Measurements from ENCODE around the gene GNS.
"Not testable (repeated sequence)": the region's sequence is repeated elsewhere in the genome, so short reads cannot be mapped to it uniquely, and the experiment has no call there.

GNS gene

DNA sequence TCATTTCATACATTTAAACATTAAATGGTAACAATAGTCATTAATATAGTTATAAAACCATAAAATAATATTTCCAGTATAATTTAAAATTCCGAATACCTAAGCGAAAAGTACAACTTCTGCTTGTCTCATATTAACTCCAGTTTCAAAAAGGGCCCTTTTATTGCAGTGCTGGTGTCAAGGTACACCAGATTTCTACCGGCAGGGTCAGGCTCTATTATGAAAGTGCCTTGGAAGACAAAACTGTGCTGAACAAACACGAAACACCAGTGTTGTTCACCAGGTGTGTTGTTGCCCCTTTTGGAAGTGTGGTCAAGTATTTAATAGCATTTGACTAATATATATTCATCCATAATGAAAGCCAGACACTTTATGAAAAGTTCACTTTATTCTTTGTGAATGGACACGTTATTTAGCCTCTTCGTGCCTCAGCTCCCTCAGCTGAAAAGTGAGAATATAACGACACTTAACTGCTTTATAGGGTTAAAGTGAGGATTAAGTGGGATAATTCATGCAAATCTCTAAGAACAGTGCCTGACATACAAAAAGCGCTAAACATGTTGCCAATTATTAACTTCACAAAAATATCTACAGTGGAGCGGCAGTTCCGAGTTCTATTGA lies 20.3 kb upstream of the GNS start:
- DNase-seq = no peak

DNA sequence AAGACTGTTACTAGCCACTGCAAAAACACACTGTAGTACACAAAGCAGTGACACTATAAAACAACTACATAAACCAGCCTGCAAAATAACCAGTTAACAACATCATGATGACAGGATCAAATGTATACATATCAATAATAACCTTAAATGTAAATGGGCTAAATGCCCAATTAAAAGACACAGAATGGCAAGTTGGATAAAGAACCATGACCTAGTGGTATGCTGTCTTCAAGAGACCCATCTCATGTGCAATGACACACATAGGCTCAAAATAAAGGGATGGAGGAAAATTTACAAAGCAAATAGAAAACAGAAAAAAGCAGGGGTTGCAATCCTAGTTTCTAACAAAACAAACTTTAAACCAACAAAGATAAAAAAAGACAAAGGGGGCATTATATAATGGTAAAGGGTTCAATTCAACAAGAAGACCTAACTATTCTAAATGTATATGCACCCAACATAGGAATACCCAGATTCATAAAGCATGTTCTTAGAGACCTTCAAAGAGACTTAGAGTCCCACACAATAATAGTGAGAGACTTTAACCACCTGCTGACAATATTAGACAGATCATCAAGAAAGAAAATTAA lies 16.0 kb upstream of the GNS start:
- not testable (repeated sequence) for DNase-seq

DNA sequence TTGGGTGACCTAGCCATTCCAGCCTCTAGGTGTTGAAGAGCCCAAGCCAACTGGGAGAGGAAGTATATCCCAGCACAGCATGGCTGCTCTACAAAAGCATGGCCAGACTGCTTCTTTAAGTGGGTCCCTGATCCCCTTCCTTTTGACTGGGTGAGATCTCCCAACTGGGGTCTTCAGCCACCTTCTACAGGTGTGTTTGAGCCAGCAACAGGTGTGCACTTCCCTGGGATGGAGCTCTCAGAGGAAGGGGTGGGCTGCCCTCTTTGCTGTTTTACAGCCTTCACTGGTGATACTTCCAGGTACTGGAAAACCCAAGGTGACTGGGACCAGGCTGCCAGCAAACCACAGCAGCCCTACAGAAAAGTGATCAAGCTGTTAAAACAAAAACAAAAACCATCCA lies 14.2 kb upstream of the GNS start:
- no peak for DNase-seq

DNA sequence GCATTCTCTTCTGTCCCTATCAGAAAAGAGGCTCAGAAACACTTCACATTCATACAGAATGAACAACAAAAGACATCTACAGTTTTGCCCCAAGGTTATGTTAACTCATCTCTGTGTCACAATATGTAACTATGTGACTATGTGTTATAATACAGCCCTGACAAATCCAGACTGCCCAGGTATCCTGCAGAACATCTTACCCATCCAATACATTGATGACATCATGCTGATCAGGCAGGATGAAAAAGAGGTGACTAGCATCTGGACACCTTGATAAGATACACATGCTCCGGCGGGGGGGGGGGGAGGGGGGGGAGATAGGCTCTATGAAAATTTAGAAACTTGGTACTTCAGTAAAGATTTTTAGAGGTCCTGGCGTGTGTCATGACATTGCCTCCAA lies 8.3 kb upstream of the GNS start:
- no peak for DNase-seq

DNA sequence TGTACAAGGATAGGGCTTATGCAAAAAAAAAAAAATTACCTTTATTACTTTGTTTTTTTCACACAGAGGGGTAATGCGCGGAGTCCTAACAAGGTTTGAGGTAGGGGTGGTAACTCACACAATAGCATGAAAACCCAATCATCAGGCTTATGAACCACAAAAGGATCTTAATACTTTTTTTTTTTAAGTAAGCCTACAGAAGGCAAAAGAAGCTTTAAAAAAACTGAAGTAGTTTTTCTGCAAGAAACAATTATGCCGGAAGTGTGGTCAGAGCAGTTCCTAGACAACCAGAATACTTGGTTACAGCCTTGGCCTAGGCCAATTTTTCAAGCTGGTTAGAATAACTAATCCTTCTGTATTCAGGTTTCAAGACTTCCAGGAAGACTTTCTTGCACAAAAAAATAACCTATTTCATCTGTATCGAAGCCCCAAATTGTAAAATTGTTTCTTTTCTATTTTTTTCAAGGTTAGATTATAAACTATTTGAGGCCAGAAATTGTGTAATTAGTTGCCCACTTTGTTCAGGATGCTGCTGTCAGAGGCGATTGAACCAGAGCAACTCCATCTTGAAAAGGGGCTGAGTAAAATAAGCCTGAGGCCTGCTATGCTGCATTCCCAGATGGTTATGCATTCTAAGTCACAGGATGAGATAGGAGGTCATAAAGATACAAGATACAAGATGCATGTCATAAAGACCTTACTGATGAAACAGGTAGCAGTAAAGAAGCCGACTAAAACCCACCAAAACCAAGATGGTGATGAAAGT lies 1.8 kb upstream of the GNS start:
- DNase-seq = no peak

DNA sequence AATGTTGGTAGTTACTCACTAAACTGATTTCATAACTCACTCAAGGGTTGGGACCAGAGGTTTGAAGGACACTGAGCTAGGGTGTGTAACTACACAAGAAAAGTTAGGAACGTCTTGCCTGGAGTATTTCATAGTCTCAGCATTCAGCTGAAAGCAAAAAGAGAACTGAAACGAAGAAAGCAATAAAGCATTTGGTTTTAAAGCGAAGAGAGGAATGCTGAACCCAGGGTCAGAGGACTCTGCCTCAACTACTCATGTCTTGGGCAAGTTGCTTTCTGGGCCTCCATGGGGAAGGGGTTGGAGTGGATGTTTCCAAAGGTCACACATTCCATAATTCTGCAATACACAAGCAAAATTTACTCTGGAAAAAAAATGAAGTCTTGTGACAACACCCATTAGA lies 1.4 kb downstream of the GNS start:
- no peak for DNase-seq

DNA sequence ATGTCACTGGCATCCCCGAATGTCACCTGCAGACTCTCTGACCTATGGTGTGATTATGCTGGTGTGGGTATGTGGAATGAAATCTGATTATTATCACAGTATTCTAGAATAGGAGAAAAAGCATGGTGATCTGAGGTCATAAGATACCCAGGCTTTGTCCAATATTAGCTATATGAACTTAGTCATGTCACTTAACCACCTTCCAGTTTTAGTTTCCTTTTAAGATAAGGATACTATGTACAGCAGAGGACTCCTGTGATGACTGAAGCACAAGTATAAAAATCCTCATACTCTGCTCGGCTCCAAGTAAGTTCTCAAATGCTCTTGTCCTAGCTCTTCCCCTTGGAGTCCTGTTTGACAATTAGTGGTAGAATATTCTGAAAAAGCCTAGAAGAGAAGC lies 2.8 kb downstream of the GNS start:
- DNase-seq = no peak

DNA sequence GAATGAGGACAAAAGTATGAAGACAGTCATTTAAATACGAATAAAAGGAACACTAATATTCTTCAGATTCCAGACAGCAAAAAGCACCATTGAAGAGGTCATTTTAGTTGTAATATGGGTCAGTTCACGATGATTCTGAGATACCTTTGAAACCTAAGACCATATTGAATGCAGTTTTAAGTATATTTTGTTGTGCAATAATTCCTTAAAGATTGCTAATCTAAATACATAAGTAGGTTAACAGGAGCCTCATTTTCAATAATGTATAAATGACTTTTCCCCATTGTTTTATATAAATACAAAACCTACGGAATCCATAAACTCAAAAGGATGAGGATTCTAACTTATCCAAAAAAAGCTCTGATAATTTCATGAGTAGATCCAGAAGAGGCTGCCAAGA lies 5.8 kb downstream of the GNS start:
- DNase-seq = no peak

DNA sequence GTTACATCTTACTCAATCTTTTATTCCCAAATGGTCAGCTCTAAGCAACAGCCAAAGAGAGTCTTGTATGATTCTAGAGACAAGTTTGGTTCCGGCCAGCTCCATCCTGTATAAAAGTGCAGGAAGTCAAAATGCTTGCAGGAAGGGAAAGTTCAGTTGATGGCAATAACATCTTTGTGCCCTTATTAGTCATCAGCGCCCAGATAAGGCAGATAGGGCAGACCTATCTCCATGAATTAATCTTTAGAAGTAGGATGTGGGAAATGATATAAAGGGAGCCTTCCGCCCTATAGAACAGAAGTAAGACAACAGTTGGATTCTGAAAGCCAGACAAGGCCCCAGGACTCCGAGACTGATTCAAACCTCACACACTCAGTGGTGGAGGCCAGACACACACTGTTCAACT lies 6.4 kb downstream of the GNS start:
- DNase-seq = no peak

DNA sequence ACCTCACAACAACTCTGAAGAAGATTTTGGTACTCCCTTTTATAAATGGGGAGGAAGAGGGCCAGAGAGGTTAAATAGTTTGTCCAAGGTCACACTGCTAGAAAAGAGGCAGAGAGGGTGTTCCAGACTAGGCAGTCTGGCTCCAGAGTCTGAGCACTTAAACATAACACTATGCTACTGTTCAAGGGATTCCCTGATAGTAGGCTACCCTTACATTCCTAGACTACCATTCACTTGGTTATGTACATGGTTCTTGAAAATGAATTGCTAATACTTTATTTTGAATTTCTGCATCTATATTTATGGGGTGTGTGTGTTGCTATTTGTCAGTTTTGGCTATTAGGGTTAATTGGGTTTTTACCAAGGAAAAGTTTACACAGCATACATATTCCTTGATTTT lies 7.2 kb downstream of the GNS start:
- DNase-seq = no peak

DNA sequence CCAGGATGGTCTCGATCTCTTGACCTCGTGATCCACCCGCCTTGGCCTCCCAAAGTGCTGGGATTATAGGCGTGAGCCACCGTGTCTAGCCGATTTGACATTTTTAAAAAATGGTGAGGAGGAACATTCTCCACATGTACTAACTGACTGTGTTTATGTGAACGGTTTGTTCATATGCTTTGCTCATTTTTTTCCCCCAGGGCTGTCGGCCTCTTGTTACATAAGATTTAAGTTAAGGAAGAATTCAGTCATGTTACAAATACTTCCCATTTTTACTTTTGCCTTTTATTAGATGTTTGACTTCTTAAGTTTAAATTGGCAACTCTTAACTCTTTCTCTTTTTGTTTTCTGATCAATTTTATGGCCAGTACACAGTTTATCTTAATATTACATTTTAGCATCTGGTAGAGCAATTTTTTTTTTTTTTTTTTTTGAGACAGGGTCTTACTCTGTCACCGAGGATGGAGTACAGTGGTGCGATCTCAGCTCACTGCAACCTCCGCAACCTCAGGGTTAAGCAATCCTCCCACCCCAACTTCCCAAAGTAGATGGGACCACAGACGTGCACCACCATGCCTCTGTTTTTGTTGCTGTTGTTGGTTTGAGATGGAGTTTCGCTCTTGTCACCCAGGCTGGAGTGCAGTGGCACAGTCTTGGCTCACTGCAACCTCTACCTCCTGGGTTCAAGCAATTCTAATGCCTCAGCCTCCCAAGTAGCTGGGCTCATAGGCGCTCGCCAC lies 9.6 kb downstream of the GNS start:
- no peak for DNase-seq

DNA sequence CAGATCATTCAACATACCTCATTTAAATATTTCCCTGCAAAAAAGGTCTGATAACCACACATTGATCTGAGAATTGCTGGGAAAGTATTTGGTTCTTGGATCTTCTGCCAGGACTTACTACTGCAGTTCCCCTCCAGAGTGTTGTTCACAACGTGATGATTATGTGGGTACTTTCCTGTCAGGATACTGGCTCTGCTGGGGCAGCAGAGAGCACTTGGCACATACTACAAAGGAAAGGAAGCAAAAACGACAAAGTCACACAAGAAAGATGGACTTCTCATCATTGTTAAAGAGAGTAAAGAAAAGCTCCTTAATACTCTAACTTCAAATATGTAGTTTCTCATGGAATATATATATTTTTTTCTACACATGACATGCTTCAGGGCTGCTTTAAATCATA lies 11.5 kb downstream of the GNS start:
- no peak for DNase-seq

DNA sequence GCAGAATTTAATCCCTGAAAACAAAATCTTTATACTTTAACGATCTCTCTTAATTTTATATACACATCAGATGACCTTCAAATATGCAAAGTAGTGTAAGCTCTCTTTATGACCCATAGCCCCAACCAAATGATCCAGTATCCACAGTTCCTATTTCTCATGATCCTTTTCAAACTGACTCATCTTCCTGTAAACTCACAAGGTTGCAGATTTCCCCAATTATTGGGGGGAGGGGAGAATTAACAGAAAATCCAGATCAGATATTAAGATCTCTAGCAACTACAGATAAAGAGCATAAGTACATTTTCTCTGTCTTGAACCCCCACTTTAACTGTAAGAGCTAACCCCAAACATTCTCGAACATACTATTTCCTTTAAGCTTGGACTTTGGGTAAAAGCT lies 12.5 kb downstream of the GNS start:
- DNase-seq = no peak

DNA sequence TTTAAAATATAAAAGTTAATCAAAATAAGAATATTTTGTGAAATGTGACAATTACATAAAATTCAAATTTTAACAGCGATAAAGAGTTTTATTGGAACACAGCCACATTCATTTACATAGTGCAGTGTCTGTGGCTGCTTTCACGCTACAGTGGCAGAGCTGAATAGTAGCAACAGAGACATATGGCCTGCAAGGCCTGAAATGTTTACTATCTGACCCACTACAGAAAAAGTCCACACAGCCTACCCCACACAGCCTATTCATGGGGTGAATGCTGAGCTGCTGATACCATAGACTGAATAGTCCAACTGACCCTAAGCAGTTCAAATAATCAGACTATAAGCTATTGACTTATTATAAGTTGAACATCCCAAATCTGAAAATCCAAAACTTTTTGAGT lies 13.2 kb downstream of the GNS start:
- no peak for DNase-seq

DNA sequence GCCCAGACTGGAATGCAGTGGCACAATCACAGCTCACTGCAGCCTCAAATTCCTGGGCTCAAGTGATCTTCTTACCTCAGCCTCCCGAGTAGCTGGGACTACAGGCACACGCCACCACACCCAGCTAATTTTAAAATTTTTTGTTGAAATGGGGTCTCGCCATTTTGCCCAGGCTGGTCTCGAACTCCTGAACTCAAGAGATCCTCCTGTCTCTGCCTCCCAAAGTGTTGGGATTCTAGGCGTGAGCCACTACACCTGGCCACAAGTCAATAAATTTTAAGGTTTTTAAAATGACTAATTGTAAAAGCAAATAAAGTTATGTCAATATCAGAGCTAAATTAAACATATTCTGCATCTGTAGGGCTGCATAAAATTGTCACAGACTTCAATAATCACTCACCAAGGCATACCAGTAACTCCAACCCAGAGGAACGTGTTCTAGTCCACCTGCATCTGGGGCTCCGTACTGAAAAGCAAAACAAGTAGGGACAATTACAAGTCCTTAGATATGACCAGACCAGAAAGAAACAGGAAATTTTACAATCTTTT lies 13.9 kb downstream of the GNS start:
- no peak for DNase-seq

DNA sequence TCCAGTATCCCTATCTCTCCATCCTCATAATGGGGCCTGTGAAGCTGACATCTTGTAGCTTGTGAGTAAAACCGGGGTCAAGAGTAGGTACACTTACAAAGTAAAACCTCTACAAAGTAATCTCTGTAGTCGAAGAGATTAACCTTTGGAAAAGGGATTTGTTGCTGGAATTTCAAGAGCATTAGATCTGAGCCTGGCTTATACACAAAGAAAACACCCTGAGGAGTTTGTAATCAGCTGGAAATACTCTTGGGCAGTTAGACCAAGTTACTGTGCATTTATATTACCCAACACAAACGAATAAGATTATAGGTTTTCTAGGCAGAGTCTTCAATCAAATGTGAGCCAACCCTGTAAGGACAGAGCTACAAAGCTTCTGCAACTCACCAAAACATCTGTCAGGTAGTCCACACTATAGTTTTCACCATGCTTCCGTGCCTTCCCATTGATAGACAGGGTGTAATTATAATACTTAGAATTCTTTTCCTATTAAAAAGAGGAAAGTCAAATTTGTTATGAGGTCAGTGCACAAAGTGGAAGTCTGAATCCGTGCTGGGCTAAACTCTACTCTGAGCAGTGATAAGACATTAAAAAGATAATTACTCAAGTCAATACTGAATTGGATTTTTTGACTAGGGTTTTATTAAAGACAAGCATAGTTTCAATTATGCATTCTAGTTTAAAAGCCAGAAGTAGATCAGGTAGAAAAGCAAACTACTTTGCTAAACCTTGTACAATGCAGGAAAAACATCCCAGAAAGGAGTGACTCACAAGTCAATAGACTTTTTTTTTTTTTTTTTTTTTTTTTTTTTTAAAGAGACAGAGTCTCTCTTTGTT lies 14.6 kb downstream of the GNS start:
- no peak for DNase-seq

DNA sequence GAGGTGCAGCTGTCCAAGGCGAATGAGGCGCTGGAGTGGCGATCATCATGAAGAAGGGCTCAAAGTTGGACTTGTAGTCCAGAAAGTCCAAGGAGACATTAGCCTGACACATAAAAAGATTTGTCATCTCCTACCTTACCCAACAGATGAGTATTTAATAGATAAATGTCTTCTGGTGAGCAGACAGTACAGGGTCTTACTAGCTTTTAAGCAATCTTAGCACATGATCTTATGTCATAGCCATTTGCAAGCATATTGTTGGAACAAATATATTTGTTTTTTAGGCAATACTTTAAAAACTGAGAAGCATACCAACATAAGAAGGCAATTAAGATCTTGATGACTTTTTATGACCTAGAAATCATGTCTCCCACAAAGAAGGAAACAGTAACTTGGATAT lies 16.0 kb downstream of the GNS start:
- no peak for DNase-seq

DNA sequence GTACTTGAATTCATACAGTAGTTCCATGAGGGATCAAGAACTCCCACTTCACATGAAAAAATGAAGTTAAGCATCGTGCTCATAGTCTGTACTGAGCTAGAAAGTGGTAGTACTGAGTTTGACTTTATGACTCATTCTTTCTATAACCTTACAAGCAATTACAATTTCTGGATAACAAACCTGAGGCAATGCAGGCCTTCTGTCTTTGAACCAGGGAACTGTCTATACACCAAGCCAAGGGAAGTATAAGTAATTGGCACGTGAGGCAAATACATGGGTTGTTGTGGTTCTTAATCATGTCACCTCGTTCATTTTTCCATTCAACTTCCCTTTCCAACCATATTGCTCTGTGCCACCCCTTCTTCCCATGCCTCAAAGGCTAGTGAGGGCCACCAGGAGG lies 16.8 kb downstream of the GNS start:
- DNase-seq = no peak

DNA sequence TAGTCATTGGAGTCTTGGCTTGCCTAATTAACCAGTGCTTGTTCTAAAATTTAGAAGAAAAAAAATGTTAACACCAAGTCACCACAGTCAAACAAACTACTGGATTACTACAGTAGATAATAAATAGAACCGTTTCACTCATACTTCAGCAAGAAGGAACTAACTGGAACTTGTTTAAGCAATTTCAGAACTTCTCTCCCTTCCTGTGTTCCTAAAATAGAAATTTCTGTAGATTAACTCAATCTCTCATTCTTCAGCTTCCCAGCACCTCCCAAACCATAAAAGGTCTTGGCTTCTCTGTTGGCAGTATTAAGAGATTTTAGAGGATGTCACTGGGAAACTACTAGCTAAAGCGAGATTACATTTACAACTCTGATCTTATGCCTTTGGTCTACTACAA lies 18.6 kb downstream of the GNS start:
- DNase-seq = no peak

DNA sequence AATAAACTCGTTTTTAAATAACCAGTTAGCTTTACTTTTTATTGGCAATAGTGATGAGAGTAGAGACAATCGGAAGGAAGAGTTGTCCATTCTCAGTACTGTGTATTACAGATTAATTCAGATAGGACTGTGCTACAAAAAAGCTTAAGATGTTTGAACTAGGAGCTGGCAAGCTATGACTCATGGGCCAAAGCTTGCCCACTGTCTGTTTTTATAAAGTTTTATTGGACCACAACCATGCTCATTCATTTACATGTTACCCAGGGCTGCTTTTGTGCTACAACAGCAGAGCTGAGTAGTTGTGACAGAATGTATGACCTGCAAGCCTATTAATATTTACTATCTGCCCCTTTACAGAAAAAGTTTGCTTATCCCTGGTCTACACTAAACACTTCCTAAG lies 19.4 kb downstream of the GNS start:
- DNase-seq = no peak

DNA sequence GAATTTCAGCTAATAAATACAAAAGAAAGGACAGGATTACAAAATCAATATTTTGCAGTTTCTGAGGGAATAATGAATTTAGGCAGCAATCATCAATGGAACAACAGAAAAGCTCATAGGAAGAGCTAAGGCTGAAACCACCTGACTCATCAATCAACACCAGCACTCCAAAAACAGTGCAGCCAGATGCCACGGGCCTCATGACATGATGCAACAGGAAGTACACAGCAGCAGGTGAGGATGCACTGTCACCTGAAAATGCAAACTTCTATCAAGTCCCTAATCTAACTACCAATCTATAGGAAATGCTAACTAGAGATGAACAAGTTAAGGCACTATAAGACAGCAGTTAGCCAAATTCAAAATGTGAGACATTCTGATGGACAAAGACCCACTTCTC lies 21.7 kb downstream of the GNS start:
- peak; percentile 37 for DNase-seq

DNA sequence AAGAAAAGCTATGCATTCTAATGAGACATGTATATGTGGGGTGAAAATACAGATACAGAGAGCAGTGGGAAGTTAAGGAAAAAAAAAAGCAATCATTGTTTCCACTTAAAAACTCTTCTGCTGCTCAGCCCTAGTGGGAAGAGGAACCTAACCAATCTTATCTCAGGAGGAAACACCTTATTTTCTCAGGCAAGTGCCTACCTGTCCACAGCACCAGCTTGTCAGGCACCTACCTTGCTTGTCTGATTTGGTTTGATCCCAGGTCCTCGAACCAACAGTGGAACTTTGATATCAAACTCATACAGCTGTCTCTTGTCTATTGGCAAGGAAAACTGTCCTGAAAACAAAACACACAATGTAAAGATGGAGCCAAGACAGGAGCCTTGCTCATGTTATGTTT lies 22.4 kb downstream of the GNS start:
- DNase-seq = no peak

DNA sequence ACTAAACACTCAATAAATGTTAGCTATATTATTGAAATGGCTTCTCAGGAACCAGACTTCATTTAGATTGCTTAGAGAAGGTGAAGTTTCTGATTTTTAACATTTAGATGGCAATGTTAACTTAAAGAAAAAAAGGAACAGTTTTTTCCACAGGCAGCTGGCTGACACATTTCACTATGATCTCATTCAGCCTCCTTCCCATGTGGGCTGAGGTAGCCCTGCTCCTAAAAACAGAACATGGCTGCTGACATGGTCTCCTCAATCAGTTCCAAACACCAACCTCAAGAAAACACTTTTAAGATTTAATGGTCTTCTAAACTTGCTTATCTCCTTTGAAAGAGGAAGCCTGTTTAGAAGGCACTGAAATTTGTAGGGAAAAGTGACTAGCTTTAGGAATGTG lies 23.8 kb downstream of the GNS start:
- no peak for DNase-seq
